Stimulated activated CD8-positive, alpha-beta memory T cell treated with anti-CD3 and anti-CD28 coated beads, Interleukin-2, amount 100 ng/mL, for 48 hours (primary cell): Measurements from ENCODE around the gene DHX36.

Experiments
- DNase-seq, 2 donors: peaks; one replicate each; pipeline ENCODE4 v3.0.0-alpha.2; 2020; ENCODE audit warnings: low read depth in 2 of 2

Gene DHX36, protein sequence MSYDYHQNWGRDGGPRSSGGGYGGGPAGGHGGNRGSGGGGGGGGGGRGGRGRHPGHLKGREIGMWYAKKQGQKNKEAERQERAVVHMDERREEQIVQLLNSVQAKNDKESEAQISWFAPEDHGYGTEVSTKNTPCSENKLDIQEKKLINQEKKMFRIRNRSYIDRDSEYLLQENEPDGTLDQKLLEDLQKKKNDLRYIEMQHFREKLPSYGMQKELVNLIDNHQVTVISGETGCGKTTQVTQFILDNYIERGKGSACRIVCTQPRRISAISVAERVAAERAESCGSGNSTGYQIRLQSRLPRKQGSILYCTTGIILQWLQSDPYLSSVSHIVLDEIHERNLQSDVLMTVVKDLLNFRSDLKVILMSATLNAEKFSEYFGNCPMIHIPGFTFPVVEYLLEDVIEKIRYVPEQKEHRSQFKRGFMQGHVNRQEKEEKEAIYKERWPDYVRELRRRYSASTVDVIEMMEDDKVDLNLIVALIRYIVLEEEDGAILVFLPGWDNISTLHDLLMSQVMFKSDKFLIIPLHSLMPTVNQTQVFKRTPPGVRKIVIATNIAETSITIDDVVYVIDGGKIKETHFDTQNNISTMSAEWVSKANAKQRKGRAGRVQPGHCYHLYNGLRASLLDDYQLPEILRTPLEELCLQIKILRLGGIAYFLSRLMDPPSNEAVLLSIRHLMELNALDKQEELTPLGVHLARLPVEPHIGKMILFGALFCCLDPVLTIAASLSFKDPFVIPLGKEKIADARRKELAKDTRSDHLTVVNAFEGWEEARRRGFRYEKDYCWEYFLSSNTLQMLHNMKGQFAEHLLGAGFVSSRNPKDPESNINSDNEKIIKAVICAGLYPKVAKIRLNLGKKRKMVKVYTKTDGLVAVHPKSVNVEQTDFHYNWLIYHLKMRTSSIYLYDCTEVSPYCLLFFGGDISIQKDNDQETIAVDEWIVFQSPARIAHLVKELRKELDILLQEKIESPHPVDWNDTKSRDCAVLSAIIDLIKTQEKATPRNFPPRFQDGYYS

GRCh38 chr3:154323891-154324738 is at the start of gene DHX36:
Gene DHX36 (minus strand): TSS chr3:154324487. CDS start chr3:154324416, 71 bp downstream.
- DNase-seq: peak; percentile 79 to 85

GRCh38 chr3:154367221-154367620 is 42.9 kb upstream of the DHX36 start:
- DNase-seq: no peak

- DNase-seq: no peak
These were observed 40.6 kb upstream of the DHX36 start for GRCh38 chr3:154364849-154365248.

- DNase-seq: no peak
These were observed 36.8 kb upstream of the DHX36 start for GRCh38 chr3:154361099-154361498.

DNA sequence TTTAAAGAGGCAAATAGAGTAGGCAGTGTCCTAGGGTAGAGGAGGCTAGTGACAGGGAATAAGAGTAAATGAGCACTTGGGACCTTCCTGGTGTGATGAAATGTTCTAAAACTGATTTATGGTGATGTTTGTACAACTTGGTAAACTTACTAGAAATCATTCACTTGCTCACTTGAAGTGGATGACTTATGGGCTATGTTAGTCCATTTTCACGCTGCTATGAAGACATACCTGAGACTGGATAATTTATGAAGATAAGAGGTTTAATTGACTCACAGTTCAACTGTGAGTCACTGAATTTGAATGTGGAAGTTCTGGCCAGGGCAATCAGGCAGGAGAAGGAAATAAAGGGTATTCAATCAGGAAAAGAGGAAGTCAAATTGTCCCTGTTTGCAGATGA is 31.7 kb upstream of the DHX36 start:
- DNase-seq: no peak

DNA sequence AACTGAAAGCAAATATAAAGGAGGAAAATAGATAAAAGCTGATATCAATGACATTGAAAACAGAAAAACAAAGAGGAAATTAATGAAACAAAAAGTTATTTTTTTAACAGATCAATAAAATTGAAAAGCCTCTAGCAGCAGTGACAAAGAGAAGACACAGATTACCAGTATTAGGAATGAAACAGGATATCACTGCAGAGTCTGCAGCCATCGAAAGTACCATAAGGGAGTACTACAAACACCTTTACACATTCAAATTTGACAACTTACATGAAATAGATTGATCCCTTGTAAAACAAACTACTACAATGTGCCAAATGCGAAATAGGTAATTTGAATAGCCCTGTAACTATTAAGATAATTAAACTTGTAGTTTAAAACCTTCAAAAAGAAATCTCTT is 24.9 kb upstream of the DHX36 start:
- no peak for DNase-seq

DNA sequence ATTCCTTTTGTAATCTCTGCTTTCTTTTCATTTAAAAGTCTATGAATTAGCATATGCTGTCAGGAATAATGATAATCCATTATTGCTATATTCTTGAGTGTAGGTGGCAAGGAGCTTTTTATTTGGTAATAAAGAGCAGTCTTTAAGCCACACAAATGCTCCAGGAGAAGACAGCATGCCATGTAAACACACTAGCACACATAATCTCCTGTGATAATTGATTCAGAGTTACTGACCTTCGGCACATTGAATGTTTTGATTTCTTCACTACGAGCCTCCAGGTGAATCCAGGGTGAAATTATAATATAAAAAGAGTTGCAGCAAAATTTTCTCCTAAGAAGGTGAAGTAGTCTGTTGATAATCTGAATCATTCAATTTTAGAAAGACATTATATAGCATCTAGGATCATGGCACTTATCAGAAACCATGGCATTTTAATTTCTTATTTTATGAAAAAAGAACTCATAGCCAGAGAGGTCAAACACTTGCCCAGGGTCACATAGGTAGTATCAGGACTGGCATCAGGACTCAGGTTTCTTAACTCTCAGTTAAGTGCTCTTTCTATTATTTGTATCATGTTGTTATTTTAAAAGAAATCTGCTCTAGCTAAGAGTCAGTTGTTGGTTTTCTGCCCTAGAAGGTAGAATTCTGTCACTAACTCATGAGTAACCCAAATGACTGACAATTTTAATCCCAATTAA is 21.3 kb upstream of the DHX36 start:
- DNase-seq: no peak

DNA sequence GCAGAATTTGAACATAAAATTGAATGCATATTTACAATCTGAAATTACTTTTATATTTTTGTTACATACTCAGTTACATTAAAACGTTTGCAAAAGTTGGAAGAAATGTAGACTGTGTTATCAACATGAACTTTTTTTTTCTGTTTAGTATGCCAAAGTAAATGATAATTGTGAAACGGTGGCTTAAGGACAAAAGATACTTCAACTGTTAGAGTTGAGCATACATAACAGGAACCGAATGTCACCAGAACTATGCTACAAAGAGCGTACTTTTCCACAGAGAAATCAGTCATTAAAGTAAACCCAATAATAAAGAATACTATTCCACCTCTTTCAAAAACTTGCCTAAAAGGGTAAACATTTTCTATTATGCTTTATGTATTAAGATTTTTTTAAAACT is 14.3 kb upstream of the DHX36 start:
- DNase-seq: no peak

DNA sequence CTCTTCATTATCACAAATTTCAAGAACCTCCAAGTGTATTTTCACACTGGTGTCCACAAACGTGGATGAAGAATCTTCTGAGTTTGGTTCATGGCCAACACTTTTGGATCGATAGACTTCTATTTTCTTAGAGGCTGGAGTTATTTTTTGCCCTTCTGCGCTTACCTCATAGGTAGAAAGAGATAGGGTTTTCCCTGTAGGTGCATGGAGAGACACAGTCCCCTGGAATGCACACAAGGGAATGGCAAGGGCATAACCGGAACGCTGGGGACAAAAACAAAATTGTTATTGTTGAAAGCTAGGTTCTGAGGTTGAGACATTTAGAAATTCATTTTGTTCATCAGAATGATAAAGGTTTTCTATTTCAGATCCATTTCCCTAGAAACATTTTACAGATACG is 13.7 kb upstream of the DHX36 start:
- no peak for DNase-seq

- DNase-seq: no peak
These were observed 10.7 kb upstream of the DHX36 start for GRCh38 chr3:154334973-154335420.

DNA sequence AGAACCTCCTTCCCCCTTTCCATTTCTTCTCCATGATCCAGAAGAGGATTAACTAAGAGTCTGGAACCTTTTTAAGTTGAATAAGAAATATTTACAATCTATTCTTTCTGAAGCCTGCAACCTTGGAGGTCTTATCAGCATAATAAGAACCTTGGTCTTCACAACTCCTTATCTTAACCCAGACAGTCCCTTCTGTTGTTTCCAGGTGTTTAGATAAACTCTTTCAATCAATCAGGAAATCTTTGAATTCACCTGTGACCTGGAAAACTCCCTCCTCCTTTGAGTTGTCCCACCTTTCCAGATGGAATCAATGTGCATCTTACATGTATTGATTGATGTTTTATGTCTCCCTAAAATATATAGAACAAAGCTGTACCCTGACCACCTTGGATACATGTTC is 3.6 kb upstream of the DHX36 start:
- no peak for DNase-seq

- DNase-seq: no peak
These were observed 632 bp upstream of the DHX36 start for GRCh38 chr3:154324919-154325318.

GRCh38 chr3:154316974-154317767 is 7.1 kb downstream of the DHX36 start:
- no peak for DNase-seq

GRCh38 chr3:154314152-154314551 is 10.1 kb downstream of the DHX36 start:
- no peak for DNase-seq

DNA sequence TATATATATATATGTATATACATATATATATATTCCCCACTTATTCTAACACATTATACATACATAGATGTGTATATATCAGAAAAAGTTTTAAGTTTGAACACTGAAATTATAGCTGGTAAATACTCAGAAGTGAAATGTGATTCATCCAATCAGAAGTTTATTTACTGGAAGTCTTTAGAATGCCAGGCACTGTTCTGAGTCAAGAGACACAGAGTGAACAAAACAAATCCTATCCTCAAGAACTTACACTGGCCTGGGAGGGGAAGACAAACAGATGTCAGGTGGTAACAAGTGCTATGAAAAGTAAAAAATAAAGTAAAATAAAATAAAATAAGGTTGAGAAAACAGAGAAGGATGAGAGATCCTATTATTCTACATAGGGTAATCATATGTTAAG is 13.4 kb downstream of the DHX36 start:
- DNase-seq: no peak

DNA sequence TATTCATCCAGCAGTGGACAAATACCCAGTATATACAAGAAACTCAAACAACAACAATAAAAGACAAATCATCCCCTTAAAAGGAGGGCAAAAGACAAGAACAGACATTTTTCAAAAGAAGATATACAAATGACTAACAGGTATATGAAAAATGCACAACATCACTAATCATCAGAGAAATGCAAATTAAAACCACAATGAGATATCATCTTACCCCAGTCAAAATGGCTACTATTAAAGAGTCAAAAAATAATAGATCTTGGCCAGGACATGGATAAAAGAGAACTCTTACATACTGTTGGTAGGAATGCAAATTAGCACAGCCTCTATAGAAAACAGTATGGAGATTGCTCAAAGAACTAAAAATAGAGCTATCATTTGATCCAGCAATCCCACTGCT is 16.9 kb downstream of the DHX36 start:
- no peak for DNase-seq

GRCh38 chr3:154304936-154305335 is 19.4 kb downstream of the DHX36 start:
- no peak for DNase-seq

GRCh38 chr3:154304116-154304786 is 20.0 kb downstream of the DHX36 start:
- DNase-seq: no peak

GRCh38 chr3:154301561-154301960 is 22.7 kb downstream of the DHX36 start:
- DNase-seq: no peak

DNA sequence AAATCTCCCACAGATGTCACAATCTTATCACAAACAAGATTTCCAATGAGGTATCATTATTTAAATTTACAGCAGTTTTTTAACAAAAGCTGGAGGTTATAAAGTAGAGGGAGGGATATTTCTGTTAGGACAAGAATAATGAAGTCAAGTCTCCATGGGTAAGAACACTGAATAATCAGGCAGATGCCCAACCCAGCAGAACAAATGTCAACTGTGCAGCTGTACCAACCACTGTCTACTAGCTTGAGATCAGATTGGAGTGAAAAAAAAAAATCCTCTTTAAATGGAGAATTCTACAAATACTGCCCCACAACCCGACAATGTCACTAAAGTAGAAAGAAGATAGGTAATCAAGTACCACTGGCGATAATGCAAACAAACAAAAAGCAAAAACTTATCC is 30.3 kb downstream of the DHX36 start:
- DNase-seq: no peak
